ENCODE data around the gene ZFAND2B. TPM values are rescaled to one million over a fixed set of nuclear protein-coding genes. Genes with fewer than 3 reads are reported as not detected.

The ZFAND2B gene
- total and polyA plus RNA-seq, 2 experiments from 2014 or later, result 16.3 to 30.0 TPM

- no peak for TF ChIP-seq ZNF462 (CRISPR knock-in tag; IDR thresholded peaks at IDR 0.05)
- TF ChIP-seq CTCF (conservative IDR thresholded peaks at IDR 0.05; ENCODE audit: low read depth in 2 of 2), result no peak
- no peak for TF ChIP-seq EZH2 (IDR thresholded peaks at IDR 0.05; ENCODE audit: low read depth, unreplicated experiment)
- no peak for TF ChIP-seq CREB1 (CRISPR knock-in tag; IDR thresholded peaks at IDR 0.05; ENCODE audit: low read depth)
- TF ChIP-seq ZNF331 (CRISPR knock-in tag; IDR thresholded peaks at IDR 0.05; ENCODE audit: low read depth), result no peak
- no peak for TF ChIP-seq NANOG (IDR thresholded peaks at IDR 0.05; ENCODE audit: borderline replicate concordance)
- no peak for TF ChIP-seq REST (IDR thresholded peaks at IDR 0.05; ENCODE audit: unreplicated experiment)
- TF ChIP-seq STAT1 (IDR thresholded peaks at IDR 0.05; ENCODE audit: unreplicated experiment), result no peak
- no peak for TF ChIP-seq JUNB (IDR thresholded peaks at IDR 0.05; ENCODE audit: unreplicated experiment)
- no peak for TF ChIP-seq POLR2AphosphoS5 (IDR thresholded peaks at IDR 0.05; ENCODE audit: low read depth)
These were observed 9.9 kb downstream of the ZFAND2B start (continued) for GRCh38 chr2:219216535-219216915.

All from GM23338 (cell line).